NCI-H748 (cell line): ENCODE results near the gene UGT3A1.

Source experiments
- DNase-seq: peaks from one replicate; lab custom pipeline; 2025; ENCODE audit not compliant: unreplicated experiment; lab: John Stamatoyannopoulos, UW

The UGT3A1 gene

GRCh38 chr5:35920890-35921289, 70.3 kb downstream of the UGT3A1 start:
- DNase-seq = peak; percentile 64

- DNase-seq = no peak
These were observed 72.0 kb downstream of the UGT3A1 start for GRCh38 chr5:35919191-35919590.

GRCh38 chr5:35908814-35909213, 82.4 kb downstream of the UGT3A1 start:
- no peak for DNase-seq

- no peak for DNase-seq
These were observed 83.0 kb downstream of the UGT3A1 start for GRCh38 chr5:35908228-35908627.

GRCh38 chr5:35904443-35905132, 86.6 kb downstream of the UGT3A1 start:
- no peak for DNase-seq

DNA sequence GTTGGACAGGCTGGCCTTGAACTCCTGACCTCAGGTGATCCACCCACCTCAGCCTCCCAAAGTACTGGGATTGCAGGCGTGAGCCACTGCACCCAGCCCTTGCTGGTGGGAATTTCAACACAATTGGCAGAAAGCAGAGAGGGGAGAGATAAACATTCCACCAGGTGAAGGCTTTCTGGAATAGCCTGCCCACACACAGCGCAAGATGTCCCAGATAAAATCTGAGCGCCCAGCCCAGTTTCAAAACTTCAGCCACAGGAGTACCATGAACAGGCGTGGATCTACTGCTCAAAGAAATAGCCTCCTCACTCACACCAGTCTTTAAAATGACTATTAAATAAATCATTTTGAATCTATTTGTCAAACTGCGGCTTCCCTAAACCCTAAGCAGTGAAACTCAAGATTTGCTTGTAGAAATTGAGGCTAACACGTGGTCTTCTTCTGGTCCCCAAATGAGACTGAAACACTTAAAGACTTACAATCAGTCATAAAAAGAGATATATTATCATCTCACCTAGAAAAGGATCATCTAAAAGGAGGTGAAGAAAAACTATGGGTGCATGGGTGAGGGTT, 87.5 kb downstream of the UGT3A1 start:
- DNase-seq = no peak

GRCh38 chr5:35902046-35902672, 89.0 kb downstream of the UGT3A1 start:
- DNase-seq = no peak
